GM18858 (cell line): ENCODE data around the gene FBXL14.
A peak's percentile ranks its signal among the peaks of the same experiment; 100 is the strongest.

Source experiments
- ATAC-seq: cut with Tn5 transposase; IDR thresholded peaks from one replicate; pipeline ENCODE4 v1.9.1; 2021; ENCODE audit not compliant: unreplicated experiment

FBXL14 gene

GRCh38 chr12:1539135-1539534, 55.2 kb downstream of the FBXL14 start:
- no peak for ATAC-seq

GRCh38 chr12:1536817-1537216, 57.6 kb downstream of the FBXL14 start:
- ATAC-seq: no peak

- no peak for ATAC-seq
Measured at GRCh38 chr12:1534748-1535147, 59.6 kb downstream of the FBXL14 start.

- ATAC-seq: peak; percentile 42
Measured at GRCh38 chr12:1533602-1534304, 60.6 kb downstream of the FBXL14 start.

- ATAC-seq: peak; percentile 13
Measured at GRCh38 chr12:1533205-1533601, 61.2 kb downstream of the FBXL14 start.

GRCh38 chr12:1532375-1533165, 61.8 kb downstream of the FBXL14 start:
- ATAC-seq: no peak

GRCh38 chr12:1531654-1532374, 62.6 kb downstream of the FBXL14 start:
- ATAC-seq: no peak

GRCh38 chr12:1531153-1531653, 63.2 kb downstream of the FBXL14 start:
- no peak for ATAC-seq

GRCh38 chr12:1530592-1531152, 63.7 kb downstream of the FBXL14 start:
- no peak for ATAC-seq

GRCh38 chr12:1529862-1530591, 64.4 kb downstream of the FBXL14 start:
- no peak for ATAC-seq

- no peak for ATAC-seq
Measured at GRCh38 chr12:1529228-1529861, 65.0 kb downstream of the FBXL14 start.

GRCh38 chr12:1528791-1529190, 65.6 kb downstream of the FBXL14 start:
- no peak for ATAC-seq

- ATAC-seq: no peak
Measured at GRCh38 chr12:1527789-1528188, 66.6 kb downstream of the FBXL14 start.

- no peak for ATAC-seq
Measured at GRCh38 chr12:1525858-1526257, 68.5 kb downstream of the FBXL14 start.

GRCh38 chr12:1523558-1524050, 70.8 kb downstream of the FBXL14 start:
- ATAC-seq: no peak

GRCh38 chr12:1523046-1523445, 71.3 kb downstream of the FBXL14 start:
- no peak for ATAC-seq

- ATAC-seq: no peak
Measured at GRCh38 chr12:1519642-1520041, 74.7 kb downstream of the FBXL14 start.

- no peak for ATAC-seq
Measured at GRCh38 chr12:1518591-1519516, 75.5 kb downstream of the FBXL14 start.
